Measurements from ENCODE around the gene TBX6.

GRCh38 chr16:30085820-30086219, 5.9 kb downstream of the TBX6 start:
- no peak for TF ChIP-seq POLR2AphosphoS5 (IDR thresholded peaks at IDR 0.05; ENCODE audit: low read length)
- TF ChIP-seq TCF12 (IDR thresholded peaks at IDR 0.05; ENCODE audit: low read depth, low read length): no peak
- TF ChIP-seq CREM (IDR thresholded peaks at IDR 0.05; ENCODE audit: low read depth): no peak
- TF ChIP-seq SMC3 (IDR thresholded peaks at IDR 0.05; ENCODE audit: borderline replicate concordance, low read length): no peak
- TF ChIP-seq, protein P1, sequence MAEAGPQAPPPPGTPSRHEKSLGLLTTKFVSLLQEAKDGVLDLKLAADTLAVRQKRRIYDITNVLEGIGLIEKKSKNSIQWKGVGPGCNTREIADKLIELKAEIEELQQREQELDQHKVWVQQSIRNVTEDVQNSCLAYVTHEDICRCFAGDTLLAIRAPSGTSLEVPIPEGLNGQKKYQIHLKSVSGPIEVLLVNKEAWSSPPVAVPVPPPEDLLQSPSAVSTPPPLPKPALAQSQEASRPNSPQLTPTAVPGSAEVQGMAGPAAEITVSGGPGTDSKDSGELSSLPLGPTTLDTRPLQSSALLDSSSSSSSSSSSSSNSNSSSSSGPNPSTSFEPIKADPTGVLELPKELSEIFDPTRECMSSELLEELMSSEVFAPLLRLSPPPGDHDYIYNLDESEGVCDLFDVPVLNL (IDR thresholded peaks at IDR 0.05; ENCODE audit: low read depth, low read length): no peak

Measured in GM12878 (cell line).